HG03442 (cell line): ENCODE measurements around the gene NOTCH1.

Experiments
- ATAC-seq: cut with Tn5 transposase; IDR thresholded peaks from one replicate; pipeline ENCODE4 v1.9.1; 2021; ENCODE audit warnings: mild to moderate bottlenecking, moderate library complexity; ENCODE audit not compliant: unreplicated experiment

NOTCH1 gene

GRCh38 chr9:136466155-136466541 lies 79.7 kb downstream of the NOTCH1 start:
- ATAC-seq = no peak

GRCh38 chr9:136465500-136466154 lies 80.2 kb downstream of the NOTCH1 start:
- no peak for ATAC-seq

- ATAC-seq = no peak
Observed at GRCh38 chr9:136464241-136464640, 81.6 kb downstream of the NOTCH1 start.

- ATAC-seq = no peak
Observed at GRCh38 chr9:136463578-136463977, 82.3 kb downstream of the NOTCH1 start.

- no peak for ATAC-seq
Observed at GRCh38 chr9:136462664-136463063, 83.2 kb downstream of the NOTCH1 start.

- no peak for ATAC-seq
Observed at GRCh38 chr9:136460772-136461325, 85.0 kb downstream of the NOTCH1 start.

DNA sequence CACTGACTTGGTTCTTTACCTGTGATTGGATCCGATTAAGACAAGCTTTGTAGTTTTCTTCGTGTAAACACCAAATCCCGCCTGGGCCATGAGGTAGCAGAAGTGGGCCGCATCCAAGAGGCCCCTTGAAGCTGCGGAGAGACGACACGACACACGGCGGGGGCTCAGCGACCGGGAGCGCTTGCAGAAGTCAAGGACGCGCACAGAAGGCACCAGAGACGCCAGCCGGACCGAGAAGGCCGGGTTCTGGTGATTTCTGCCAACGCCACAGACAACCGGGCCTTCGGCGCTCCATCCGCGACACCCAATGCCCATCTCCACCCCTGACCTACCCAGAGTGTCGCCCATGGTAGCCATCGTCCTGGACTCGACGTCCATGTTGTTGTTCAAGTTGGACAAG lies 86.4 kb downstream of the NOTCH1 start:
- no peak for ATAC-seq

- ATAC-seq = no peak
Observed at GRCh38 chr9:136457326-136457725, 88.5 kb downstream of the NOTCH1 start.

DNA sequence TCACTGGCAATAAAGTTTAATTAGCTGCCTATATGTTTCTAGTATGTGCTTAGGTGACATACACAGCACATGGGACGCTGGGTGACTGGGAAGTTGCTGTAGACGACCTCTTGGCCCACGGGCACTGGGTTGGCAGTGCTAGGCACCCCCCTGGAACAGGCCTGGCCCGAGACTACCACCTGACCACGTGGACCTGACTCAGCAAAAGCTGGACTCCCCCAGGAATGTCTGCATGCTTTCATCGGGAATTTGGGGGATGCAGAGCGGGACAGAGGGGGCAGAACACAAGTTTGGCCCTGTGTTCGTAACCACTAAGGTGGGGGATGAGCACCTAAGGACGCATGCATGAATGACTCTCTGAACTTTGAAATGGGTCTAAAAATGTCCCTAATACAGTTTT lies 89.6 kb downstream of the NOTCH1 start:
- ATAC-seq = no peak

GRCh38 chr9:136455043-136456002 lies 90.5 kb downstream of the NOTCH1 start:
- ATAC-seq = no peak

DNA sequence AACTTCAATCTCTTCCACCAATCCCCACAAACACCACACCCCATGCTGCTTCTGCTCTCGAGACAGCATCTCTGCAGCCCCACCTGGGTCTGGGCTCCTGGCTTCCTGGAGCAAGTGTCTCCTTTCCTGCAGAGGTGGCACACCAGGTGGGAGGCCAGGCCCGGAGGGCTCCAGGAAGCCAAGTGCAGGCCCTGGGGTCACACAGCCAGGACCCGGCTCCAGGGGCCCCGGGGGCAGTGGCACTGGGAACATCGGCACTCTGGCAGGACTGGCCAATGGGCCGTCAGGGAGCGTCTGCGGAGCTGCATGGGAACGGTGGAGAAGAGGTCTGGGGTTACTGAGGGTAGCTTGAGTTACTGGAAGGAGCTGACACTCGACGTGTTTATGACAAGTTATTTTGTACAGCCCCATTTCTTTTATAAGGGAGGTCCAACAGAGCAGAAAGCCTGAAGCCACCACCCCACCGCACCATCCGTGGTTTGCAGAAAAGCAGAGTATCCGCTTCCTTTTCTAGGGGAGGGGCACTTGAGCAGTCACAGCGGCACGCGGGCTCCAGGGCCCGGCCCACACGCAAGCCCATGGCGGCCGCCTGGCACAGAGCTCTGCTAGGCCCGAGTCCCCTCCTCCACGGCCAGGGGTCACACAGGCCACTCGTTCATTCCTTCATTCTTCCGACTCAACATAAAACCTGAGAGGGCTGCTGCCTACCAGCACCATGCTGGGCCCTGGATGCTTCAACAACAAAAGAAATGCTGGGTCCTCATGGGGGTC lies 91.6 kb downstream of the NOTCH1 start:
- ATAC-seq = no peak

DNA sequence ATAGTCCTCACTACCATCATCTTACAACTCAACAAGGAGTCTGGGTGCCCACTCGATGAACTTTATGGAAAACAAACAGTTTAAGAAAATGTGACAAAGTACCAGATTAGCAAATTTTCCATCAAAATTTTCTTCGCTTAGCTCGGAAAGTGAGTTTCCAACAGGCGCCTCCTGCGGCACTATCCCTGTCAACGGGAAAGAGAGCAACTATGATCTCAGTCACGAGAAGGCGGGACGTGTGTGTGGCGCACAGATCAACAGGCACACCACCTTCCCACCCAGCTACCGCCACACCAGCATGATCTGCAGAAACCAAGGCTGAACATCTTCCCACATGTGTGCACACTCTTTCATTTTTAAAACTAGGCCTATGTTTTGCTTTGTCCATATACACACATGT lies 92.5 kb downstream of the NOTCH1 start:
- ATAC-seq = no peak

DNA sequence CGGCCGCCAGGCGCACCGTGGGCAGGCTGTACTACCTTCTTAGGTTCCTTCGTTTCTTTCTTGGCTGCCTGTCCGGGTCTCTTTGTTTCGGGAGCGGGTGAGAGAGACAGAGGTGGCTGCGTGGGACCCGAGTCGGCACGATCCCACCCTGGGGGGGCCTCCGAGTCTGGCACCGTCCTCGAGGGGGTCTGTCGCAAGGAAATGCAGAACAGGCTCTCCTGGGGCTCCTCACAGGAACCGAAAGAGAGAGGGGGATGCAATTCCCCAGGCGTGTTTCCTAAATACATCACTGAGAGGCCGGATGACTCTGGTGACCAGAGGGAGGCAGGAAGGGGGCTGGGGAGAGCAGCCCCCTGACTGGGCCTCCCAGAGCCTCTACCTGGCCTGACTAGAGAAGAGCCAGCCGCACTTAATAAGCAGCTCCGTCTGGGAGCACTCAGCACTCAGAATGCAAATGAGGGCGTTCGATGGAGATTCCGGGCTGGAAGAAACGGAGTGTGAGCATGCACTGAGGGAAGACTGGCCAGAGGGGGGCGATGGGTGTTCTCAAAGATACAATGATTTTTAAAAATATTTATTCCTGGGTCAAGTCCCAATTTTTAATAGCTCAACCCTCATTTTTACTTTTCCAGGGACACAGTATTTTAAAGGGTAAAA lies 94.5 kb downstream of the NOTCH1 start:
- no peak for ATAC-seq

DNA sequence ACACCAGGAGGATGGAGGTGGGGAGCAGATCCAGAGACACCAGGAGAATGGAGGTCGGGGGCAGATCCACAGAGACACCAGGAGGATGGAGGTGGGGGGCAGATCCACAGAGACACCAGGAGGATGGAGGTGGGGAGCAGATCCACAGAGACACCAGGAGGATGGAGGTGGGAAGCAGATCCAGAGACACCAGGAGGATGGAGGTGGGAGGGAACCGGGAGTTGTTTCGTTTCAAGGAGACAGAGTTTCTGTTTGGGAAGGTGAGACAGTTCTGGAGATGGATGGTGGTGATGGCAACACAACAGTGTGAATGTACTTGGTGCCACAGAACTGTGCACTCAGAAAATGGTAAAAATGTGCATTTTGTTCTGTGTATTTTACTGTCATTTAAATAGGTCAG lies 97.2 kb downstream of the NOTCH1 start:
- ATAC-seq = no peak

- no peak for ATAC-seq
Observed at GRCh38 chr9:136447173-136447778, 98.6 kb downstream of the NOTCH1 start.

GRCh38 chr9:136445799-136446198 lies 100.0 kb downstream of the NOTCH1 start:
- no peak for ATAC-seq
